GM12878 (cell line): ENCODE data around the gene KRT6C. TPM values are rescaled to one million over a fixed set of nuclear protein-coding genes. Genes with fewer than 3 reads are reported as not detected.

Experiments
- CBFB ChIP-seq: IDR thresholded peaks from 2 replicates; pipeline ENCODE4 v1.6.1; 2016; ENCODE audit warnings: antibody characterized with exemption, low read depth
- CREB1 ChIP-seq: IDR thresholded peaks from 2 replicates; pipeline ENCODE4 v1.6.1; 2012; ENCODE audit warnings: low read depth, mild to moderate bottlenecking, inconsistent platforms
- HDGF ChIP-seq: fragments of 450-650 bp; IDR thresholded peaks from 2 replicates; pipeline ENCODE4 v1.6.1; 2016; ENCODE audit warnings: antibody characterized with exemption
- IKZF1 ChIP-seq: fragments of 450-650 bp; conservative IDR thresholded peaks from 2 replicates; pipeline ENCODE4 v1.6.1; 2017; ENCODE audit warnings: antibody characterized with exemption, mild to moderate bottlenecking
- NFXL1 ChIP-seq: fragments of 450-650 bp; IDR thresholded peaks from 2 replicates; pipeline ENCODE4 v1.6.1; 2017; ENCODE audit warnings: antibody characterized with exemption, mild to moderate bottlenecking, borderline replicate concordance
- PAX8 ChIP-seq: fragments of 450-650 bp; IDR thresholded peaks from 2 replicates; pipeline ENCODE4 v1.6.1; 2017; ENCODE audit warnings: mild to moderate bottlenecking, moderate library complexity
- SMAD1 ChIP-seq: fragments of 450-650 bp; IDR thresholded peaks from 2 replicates; pipeline ENCODE4 v1.6.1; 2018; ENCODE audit warnings: mild to moderate bottlenecking, low read depth; ENCODE audit not compliant: partially characterized antibody
- SMAD5 ChIP-seq: IDR thresholded peaks from 2 replicates; pipeline ENCODE4 v1.6.1; 2016; ENCODE audit warnings: antibody characterized with exemption, low read depth
- SUZ12 ChIP-seq: fragments of 200-600 bp; sonication (generic); IDR thresholded peaks from one replicate; pipeline ENCODE4 v1.6.1; 2018; ENCODE audit warnings: antibody characterized with exemption, mild to moderate bottlenecking; ENCODE audit not compliant: unreplicated experiment
- polyA plus RNA-seq, 11 experiments: library from polyadenylated mRNA; depleted of rRNA in 4 of 11; unstranded in 6 of 11; stranded (reverse) in 5 of 11; fragments of >200 nt; fragmentation: Nextera tagmentation in 4 of 11; fragmentation: Illumina TruSeq in 1 of 11; extraction: Ambion mirVana in 4 of 11; extraction: Trizol in 1 of 11; gene quantifications; 1 replicate in 1 of 11; 2 replicates in 10 of 11; pipeline versions ENCODE4 v1.2.1 to v1.2.3, GENCODE V29; 2011 to 2016; ENCODE audit warnings: inconsistent platforms in 2 of 11, missing spikeins in 2 of 11, low read depth in 1 of 11
- total RNA-seq, 4 experiments: library from RNA; depleted of rRNA in 3 of 4; stranded (reverse); fragments of >200 nt in 3 of 4; fragmentation: Illumina TruSeq in 1 of 4; extraction: Trizol in 1 of 4; gene quantifications; 2 replicates each; pipeline versions ENCODE4 v1.2.1 to v1.2.3, GENCODE V29; 2013 to 2021
- TF ChIP-seq, protein P1 (sequence below): IDR thresholded peaks from 2 replicates; pipeline ENCODE4 v1.6.1; 2012; ENCODE audit warnings: low read length, inconsistent platforms
- TF ChIP-seq, protein P2 (sequence below): IDR thresholded peaks from 2 replicates; pipeline ENCODE4 v1.6.1; 2011; ENCODE audit warnings: mild to moderate bottlenecking, low read depth, low read length, moderate library complexity; ENCODE audit not compliant: insufficient replicate concordance

KRT6C gene
- total and polyA plus RNA-seq, 10 of the 15 experiments (the other 5 are each of a cell fraction or from before 2014, with no cell fraction given): not detected

DNA sequence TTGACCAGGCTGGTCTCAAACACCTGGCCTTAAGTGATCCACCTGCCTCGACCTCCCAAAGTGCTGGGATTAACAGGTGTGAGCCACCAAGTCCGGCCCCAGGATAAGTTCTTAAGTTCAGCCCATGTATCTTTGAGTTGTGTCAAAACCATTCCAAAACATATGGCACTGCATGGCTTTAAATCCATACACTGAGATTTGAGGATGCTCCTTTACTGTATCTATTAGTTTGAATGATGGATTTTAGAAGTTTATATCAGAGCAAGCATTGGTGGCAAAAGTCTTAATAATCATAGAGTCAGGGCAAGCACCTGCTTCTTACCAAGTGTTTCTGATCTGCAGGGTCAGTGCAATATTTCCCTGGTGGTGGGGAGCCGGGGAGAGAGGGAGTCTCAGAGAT lies 27.7 kb downstream of the KRT6C start (continued):
- TF ChIP-seq, protein P1, sequence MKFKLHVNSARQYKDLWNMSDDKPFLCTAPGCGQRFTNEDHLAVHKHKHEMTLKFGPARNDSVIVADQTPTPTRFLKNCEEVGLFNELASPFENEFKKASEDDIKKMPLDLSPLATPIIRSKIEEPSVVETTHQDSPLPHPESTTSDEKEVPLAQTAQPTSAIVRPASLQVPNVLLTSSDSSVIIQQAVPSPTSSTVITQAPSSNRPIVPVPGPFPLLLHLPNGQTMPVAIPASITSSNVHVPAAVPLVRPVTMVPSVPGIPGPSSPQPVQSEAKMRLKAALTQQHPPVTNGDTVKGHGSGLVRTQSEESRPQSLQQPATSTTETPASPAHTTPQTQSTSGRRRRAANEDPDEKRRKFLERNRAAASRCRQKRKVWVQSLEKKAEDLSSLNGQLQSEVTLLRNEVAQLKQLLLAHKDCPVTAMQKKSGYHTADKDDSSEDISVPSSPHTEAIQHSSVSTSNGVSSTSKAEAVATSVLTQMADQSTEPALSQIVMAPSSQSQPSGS: no peak
- no peak for TF ChIP-seq NFXL1
- TF ChIP-seq SMAD1: no peak
- TF ChIP-seq PAX8: no peak
- no peak for TF ChIP-seq CREB1
- no peak for TF ChIP-seq IKZF1
- no peak for TF ChIP-seq CBFB
- TF ChIP-seq SUZ12: no peak
- TF ChIP-seq, protein P2, sequence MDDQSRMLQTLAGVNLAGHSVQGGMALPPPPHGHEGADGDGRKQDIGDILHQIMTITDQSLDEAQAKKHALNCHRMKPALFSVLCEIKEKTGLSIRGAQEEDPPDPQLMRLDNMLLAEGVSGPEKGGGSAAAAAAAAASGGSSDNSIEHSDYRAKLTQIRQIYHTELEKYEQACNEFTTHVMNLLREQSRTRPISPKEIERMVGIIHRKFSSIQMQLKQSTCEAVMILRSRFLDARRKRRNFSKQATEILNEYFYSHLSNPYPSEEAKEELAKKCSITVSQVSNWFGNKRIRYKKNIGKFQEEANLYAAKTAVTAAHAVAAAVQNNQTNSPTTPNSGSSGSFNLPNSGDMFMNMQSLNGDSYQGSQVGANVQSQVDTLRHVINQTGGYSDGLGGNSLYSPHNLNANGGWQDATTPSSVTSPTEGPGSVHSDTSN: no peak
- TF ChIP-seq SMAD5: no peak
- TF ChIP-seq HDGF: no peak
